ENCODE results near the gene COMMD2. TPM values are rescaled to one million over a fixed set of nuclear protein-coding genes. Genes with fewer than 3 reads are reported as not detected.

Gene COMMD2
- polyA plus RNA-seq, 3 donors, result 15.1 to 74.4 (median 73.5) TPM

- peak overlapping the region; percentile 44 for H2AFZ ChIP-seq (ENCODE audit: insufficient read depth, low read depth, low read length, poor library complexity, severe bottlenecking)
- no peaks in the 10 kb centered on the region for H4K20me1 ChIP-seq (ENCODE audit: insufficient read depth, low read length)
- no peak overlapping the region for H3K4me3 Mint-ChIP-seq
- H3K36me3 ChIP-seq (replicated peaks in 1 of 2; ENCODE audit: control insufficient read depth in 1 of 2, insufficient read depth in 2 of 2, low read length in 2 of 2), result peaks cover 10 to 16% of the 10 kb centered on the region in 2 donors
- no peak for DNase-seq
- no peak for TF ChIP-seq CTCF (IDR thresholded peaks at IDR 0.05)
- H3K9me3 ChIP-seq (replicated peaks in 1 of 2; ENCODE audit: control insufficient read depth in 1 of 2, insufficient read depth in 1 of 2, low read length in 2 of 2), result no peaks in the 10 kb centered on the region
- H3K27me3 ChIP-seq (ENCODE audit: control insufficient read depth in 2 of 2, insufficient read depth in 2 of 2, low read length in 2 of 2), result no peaks in the 10 kb centered on the region
- H3K9me3 Mint-ChIP-seq, result peaks cover 0 to 3% (median 0%) of the 10 kb centered on the region in 7 donors
- peaks cover 9% of the 10 kb centered on the region for H3K79me2 ChIP-seq (ENCODE audit: insufficient read depth, low read length)
- no peak overlapping the region for H3K9ac ChIP-seq (ENCODE audit: insufficient read depth, low read length, poor library complexity, severe bottlenecking)
- H3K36me3 Mint-ChIP-seq, result peaks cover 16 to 20% of the 10 kb centered on the region in 2 donors
- peaks cover 0 to 4% (median 0%) of the 10 kb centered on the region in 3 donors for H3K27me3 Mint-ChIP-seq (ENCODE audit: low read depth in 3 of 3)
- H3K4me1 Mint-ChIP-seq, result peaks cover 21% of the 10 kb centered on the region
- intact Hi-C loops (cut with micrococcal nuclease), result loop anchor here in 1 of 2 donors (5.0 kb wide), 1 partner anchor 54 kb away; no protein-coding TSS in a partner anchor
- H3K27ac Mint-ChIP-seq, result no peak overlapping the region
- H3K4me3 ChIP-seq (replicated peaks in 1 of 3; ENCODE audit: low read depth in 2 of 3, low read length in 3 of 3), result no peak overlapping the region
- H3K4me1 ChIP-seq (ENCODE audit: control insufficient read depth in 1 of 2, insufficient read depth in 2 of 2, low read length in 2 of 2), result peaks cover 7 to 24% of the 10 kb centered on the region in 2 donors
- no peak overlapping the region for H3K27ac ChIP-seq (ENCODE audit: low read depth in 1 of 2, low read length in 2 of 2)
- H3K4me2 ChIP-seq (replicated peaks; ENCODE audit: extremely low read depth, low read length, poor library complexity, severe bottlenecking), result no peak overlapping the region
Measured at GRCh38 chr3:149753717-149754116, 1.4 kb upstream of the COMMD2 start.

- Histone ChIP-seq H2AFZ (ENCODE audit: insufficient read depth, low read depth, low read length, poor library complexity, severe bottlenecking) (peak overlapping the region; percentile 95), H3K9me3 (replicated peaks in 1 of 2; ENCODE audit: control insufficient read depth in 1 of 2, insufficient read depth in 1 of 2, low read length in 2 of 2) (no peaks in the 10 kb centered on the region), H3K27me3 (ENCODE audit: control insufficient read depth in 2 of 2, insufficient read depth in 2 of 2, low read length in 2 of 2) (no peaks in the 10 kb centered on the region), H3K4me1 (ENCODE audit: control insufficient read depth in 1 of 2, insufficient read depth in 2 of 2, low read length in 2 of 2) (peaks cover 7 to 24% of the 10 kb centered on the region in 2 donors), H3K79me2 (ENCODE audit: insufficient read depth, low read length) (peaks cover 9% of the 10 kb centered on the region), H4K20me1 (ENCODE audit: insufficient read depth, low read length) (no peaks in the 10 kb centered on the region), H3K27ac (ENCODE audit: low read depth in 1 of 2, low read length in 2 of 2) (peak overlapping the region in 1 of 2 donors; percentile 83), H3K36me3 (replicated peaks in 1 of 2; ENCODE audit: control insufficient read depth in 1 of 2, insufficient read depth in 2 of 2, low read length in 2 of 2) (peaks cover 20 to 26% of the 10 kb centered on the region in 2 donors), H3K4me3 (replicated peaks in 1 of 3; ENCODE audit: low read depth in 2 of 3, low read length in 3 of 3) (peak overlapping the region; percentile 86 to 97 (median 95)), H3K4me2 (replicated peaks; ENCODE audit: extremely low read depth, low read length, poor library complexity, severe bottlenecking) (peak overlapping the region; percentile 84), H3K9ac (ENCODE audit: insufficient read depth, low read length, poor library complexity, severe bottlenecking) (no peak overlapping the region)
- Mint-ChIP-seq H3K4me3 (peak overlapping the region; percentile 95 to 99), H3K27me3 (ENCODE audit: low read depth in 3 of 3) (peaks cover 0 to 4% (median 0%) of the 10 kb centered on the region in 3 donors), H3K4me1 (peaks cover 21% of the 10 kb centered on the region), H3K9me3 (peaks cover 0 to 3% (median 0%) of the 10 kb centered on the region in 7 donors), H3K36me3 (peaks cover 25 to 30% of the 10 kb centered on the region in 2 donors), H3K27ac (peak overlapping the region in 1 of 7 donors; percentile 86)
- DNase-seq, result no peak
- peak; percentile 7 for TF ChIP-seq CTCF (IDR thresholded peaks at IDR 0.05)
- intact Hi-C loops (cut with micrococcal nuclease), result loop anchor here in 1 of 2 donors (5.0 kb wide), 1 partner anchor 55 kb away; no protein-coding TSS in a partner anchor
Measured at GRCh38 chr3:149752788-149753136, 473 bp upstream of the COMMD2 start.

Measured in CD14-positive monocyte (primary cell).